HG03139 (cell line): ENCODE data around the gene HDAC1.

ENCODE experiments used
- ATAC-seq: cut with Tn5 transposase; IDR thresholded peaks from one replicate; pipeline ENCODE4 v1.9.1; 2021; ENCODE audit not compliant: unreplicated experiment

Gene HDAC1

GRCh38 chr1:32327204-32327603 lies 35.3 kb downstream of the HDAC1 start:
- no peak for ATAC-seq

DNA sequence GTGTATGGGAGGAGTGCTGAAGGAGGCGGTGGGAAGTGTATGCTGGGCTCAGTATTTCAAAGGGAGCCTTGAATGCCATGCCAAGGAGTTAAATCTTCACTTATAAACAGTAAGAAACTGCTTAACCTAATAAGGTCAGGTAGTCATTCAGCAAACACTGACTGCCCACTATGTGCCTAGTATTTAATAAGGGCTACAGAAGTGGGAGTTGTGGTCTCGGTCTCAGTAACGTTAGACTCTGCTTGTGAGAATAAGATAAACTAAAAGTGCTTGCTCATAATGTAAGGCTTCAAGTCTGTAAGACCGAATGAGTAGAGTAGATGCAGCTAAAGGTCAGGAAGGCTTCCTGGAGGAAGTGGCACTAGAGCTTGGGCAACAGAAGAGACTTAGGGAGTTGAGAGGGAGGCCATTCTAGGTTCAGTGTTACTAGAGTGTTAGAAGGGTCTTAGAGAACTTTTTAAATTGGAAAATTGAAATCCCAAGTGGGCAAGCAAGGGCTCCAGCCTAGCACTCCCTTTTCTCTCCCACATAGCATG lies 38.1 kb downstream of the HDAC1 start:
- ATAC-seq, result no peak

DNA sequence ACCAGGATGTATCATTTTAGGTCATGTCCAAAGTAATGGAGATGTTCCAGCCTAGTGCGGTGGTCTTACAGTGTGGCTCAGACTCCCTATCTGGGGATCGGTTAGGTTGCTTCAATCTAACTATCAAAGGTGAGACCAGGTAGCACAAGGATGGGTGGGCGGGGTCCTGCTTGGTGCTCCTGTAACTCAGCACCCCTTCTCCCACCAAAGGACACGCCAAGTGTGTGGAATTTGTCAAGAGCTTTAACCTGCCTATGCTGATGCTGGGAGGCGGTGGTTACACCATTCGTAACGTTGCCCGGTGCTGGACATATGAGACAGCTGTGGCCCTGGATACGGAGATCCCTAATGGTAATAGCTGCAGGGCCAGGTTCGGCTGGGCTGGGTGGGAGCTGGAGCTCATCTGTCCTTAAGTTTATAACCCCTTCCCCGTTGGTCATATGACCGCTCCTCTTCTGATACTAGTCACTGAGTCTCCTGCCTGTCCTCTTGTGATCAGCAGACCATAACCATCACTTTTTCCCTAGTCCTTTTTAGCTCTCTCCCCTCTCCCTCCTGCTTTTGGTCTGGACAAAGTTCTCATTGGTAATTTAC lies 38.8 kb downstream of the HDAC1 start:
- ATAC-seq, result no peak

GRCh38 chr1:32331549-32331948 lies 39.7 kb downstream of the HDAC1 start:
- ATAC-seq, result no peak

GRCh38 chr1:32332290-32333079 lies 40.6 kb downstream of the HDAC1 start:
- no peak for ATAC-seq

DNA sequence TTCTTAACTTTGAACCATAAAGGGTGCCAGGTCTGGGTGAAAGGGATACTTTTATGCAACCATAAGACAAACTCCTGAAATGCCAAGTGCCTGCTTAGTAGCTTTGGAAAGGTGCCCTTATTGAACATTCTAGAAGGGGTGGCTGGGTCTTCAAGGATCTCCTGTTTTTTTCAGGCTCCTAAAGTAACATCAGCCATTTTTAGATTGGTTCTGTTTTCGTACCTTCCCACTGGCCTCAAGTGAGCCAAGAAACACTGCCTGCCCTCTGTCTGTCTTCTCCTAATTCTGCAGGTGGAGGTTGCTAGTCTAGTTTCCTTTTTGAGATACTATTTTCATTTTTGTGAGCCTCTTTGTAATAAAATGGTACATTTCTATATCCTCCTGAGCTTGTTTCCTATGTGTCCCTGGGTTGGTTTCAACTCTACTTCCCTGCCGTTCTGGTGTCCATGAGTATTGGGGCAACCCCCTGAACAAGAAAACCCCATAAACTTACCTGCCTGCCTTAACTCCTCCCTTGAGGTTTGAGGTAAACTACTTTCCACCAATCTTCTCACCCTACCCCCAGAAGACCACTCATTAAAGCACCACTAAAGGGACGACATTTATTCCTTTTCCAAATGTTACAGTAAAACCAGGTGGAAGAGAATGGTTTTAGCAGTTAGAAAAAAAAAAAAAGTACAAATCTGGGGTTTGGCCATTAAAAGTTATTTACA lies 41.5 kb downstream of the HDAC1 start:
- no peak for ATAC-seq

- ATAC-seq, result no peak
These were observed 42.5 kb downstream of the HDAC1 start for GRCh38 chr1:32334274-32334861.

GRCh38 chr1:32334864-32335534 lies 43.1 kb downstream of the HDAC1 start:
- no peak for ATAC-seq

DNA sequence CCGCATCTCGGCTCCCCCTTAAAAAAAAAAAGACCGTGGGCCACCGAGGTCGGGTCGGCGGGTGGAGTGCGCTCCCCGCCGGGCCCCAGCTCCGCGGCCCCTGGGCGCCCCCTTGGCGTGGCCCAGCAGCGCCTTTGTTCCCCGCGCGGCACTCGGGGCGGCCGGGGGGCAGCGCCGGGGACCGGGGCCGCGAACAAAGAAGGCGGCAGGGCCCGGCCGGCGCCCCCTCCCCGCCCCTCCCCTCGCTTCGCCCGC lies 43.6 kb downstream of the HDAC1 start:
- ATAC-seq, result no peak

- ATAC-seq, result peak; percentile 42
These were observed 44.1 kb downstream of the HDAC1 start, which contains the start of gene MARCKSL1 for GRCh38 chr1:32335790-32336590. MARCKSL1 (minus strand) TSS chr1:32336233; CDS start chr1:32336033, 200 bp downstream.

DNA sequence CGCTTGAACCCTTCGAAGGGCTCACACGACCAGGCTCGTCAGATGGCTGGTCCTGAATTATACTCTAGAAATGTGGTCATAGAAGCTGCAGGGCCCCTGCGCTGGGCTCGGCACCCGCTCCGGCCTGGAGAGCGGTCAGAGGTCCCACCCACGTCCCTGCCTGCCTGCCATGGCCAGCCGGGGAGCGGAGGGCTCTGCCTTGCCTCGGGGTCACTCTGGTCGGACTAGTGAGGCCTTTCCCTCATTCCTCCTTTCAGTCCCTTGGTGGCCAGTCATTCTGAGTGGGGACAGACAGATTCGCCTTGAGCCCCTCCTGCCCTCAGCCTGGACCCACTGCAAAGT lies 44.7 kb downstream of the HDAC1 start:
- ATAC-seq, result no peak

DNA sequence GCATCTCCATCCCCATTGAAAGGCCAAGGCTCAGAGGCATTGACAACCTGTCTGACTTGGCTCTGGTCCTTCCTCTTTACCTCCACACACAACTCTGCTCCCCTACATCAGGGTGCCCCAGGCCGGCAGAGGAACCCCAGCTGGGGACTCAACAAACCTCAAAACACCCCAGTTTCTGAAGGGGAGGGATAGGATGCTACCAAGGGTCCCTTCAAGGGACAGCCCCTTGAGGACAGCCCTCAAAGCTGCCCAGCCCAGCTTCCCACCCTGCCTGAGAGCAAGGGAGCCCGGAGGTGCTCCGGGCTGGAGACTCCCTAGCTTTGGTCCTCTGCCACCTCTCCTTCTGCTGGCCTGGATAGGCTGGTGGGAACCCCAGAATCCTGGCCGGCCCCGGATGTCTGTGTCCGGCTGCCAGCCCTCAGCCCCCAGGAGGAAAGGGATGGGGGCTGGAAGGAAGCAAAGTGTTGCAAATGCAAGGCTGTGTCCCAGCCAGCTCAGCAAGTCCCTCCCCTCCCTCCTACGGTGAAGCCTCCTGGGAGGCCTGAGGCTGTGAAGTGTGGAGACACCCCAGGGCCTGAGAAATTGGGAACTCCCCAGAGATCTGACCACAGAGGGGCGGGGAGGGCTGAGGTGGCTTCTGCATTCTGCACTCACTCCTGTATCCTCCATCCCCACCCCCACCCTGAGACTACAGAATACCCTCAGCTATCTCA lies 45.2 kb downstream of the HDAC1 start:
- no peak for ATAC-seq

- ATAC-seq, result no peak
These were observed 46.2 kb downstream of the HDAC1 start for GRCh38 chr1:32337855-32338636.

GRCh38 chr1:32338637-32339145 lies 46.8 kb downstream of the HDAC1 start:
- no peak for ATAC-seq

DNA sequence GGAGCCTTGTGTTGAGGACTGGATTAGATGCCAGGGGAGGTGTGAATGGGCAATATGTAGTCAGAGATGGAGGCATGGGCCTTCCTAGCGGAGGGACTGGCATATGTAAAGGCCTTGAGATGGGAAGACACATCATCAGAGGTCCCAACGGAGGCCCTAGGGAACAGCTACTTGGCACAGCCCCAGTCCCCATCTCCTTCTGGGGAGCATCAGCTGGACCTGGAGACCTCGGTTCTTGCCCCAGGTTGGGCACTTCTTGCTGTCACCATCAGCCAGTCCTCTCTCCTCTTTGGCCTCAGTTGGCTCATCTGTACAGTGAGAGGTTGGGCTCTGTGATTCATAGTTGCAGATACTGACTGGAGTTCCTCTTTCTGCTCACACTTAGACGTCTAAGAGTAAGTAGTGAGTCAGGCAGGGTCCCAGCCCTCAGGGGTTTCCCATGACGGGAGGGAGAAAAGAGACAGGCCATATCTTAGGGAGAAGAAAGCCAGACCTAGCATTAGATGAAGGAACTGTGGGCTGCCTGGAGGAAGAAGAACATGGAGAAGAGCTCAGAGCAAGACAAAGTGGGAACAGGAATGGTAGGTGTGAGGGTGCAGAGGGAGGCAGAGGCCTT lies 47.6 kb downstream of the HDAC1 start:
- no peak for ATAC-seq

- ATAC-seq, result no peak
These were observed 49.4 kb downstream of the HDAC1 start for GRCh38 chr1:32341186-32341757.

GRCh38 chr1:32341971-32342370 lies 50.1 kb downstream of the HDAC1 start:
- ATAC-seq, result no peak

DNA sequence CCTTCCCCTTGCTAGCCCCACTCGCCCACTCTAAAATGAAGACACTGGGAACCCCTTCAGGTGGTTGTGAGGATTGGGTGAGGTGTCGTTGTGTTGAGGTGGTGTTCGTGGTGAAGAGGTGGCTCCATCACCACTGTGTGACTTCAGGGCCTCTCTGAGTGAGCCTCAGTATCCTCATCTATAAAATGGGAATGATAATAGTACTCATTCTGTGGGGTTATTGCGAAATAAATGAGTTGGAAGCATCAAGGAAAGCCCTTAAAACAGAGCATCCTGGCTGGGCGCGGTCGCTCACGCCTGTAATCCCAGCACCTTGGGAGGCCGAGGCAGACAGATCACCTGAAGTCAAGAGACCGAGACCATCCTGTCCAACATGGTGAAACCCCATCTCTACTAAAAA lies 50.8 kb downstream of the HDAC1 start:
- no peak for ATAC-seq
